Karpas-422 (cell line): ENCODE data around the gene P2RX5. TPM values are rescaled to one million over a fixed set of nuclear protein-coding genes. Genes with fewer than 3 reads are reported as not detected.
"Not testable (repeated sequence)": the region's sequence is repeated elsewhere in the genome, so short reads cannot be mapped to it uniquely, and the experiment has no call there.

Experiments
- DNase-seq: peaks from one replicate; pipeline ENCODE4 v3.0.0-alpha.2; 2015
- H2AFZ ChIP-seq: fragments of 200-600 bp; sonication (generic); 2 replicates; pipeline ENCODE4 v1.6.1; 2014; ENCODE audit warnings: antibody characterized with exemption, low read length, mixed read lengths
- H3K27ac ChIP-seq: fragments of 200-600 bp; sonication (generic); 2 replicates; pipeline ENCODE4 v1.5.1; 2014; ENCODE audit warnings: mild to moderate bottlenecking, low read length, moderate library complexity
- H3K27me3 ChIP-seq: fragments of 200-600 bp; sonication (generic); 2 replicates; pipeline ENCODE4 v1.6.1; 2014; ENCODE audit warnings: low read length, mixed read lengths
- H3K36me3 ChIP-seq: fragments of 200-600 bp; sonication (generic); 2 replicates; pipeline ENCODE4 v1.6.1; 2014; ENCODE audit warnings: low read length, mixed read lengths; ENCODE audit not compliant: insufficient read depth
- H3K4me1 ChIP-seq: fragments of 200-600 bp; sonication (generic); 2 replicates; pipeline ENCODE4 v1.6.1; 2014; ENCODE audit warnings: mild to moderate bottlenecking, low read length, mixed read lengths
- H3K4me2 ChIP-seq: fragments of 200-600 bp; sonication (generic); 2 replicates; pipeline ENCODE4 v1.6.1; 2014; ENCODE audit warnings: low read length, low read depth, mild to moderate bottlenecking; ENCODE audit not compliant: poor library complexity, severe bottlenecking
- H3K4me3 ChIP-seq: fragments of 200-600 bp; sonication (generic); 2 replicates; pipeline ENCODE4 v1.5.1; 2014; ENCODE audit warnings: mild to moderate bottlenecking, antibody characterized with exemption, low read length, mixed read lengths
- H3K79me2 ChIP-seq: fragments of 200-600 bp; sonication (generic); 2 replicates; pipeline ENCODE4 v1.6.1; 2014; ENCODE audit warnings: mild to moderate bottlenecking, low read length, mixed read lengths
- H3K9ac ChIP-seq: fragments of 200-600 bp; sonication (generic); 2 replicates; pipeline ENCODE4 v1.6.0; 2014; ENCODE audit warnings: low read length
- H3K9me2 ChIP-seq: fragments of 200-600 bp; sonication (generic), shearing (Covaris generic); replicated peaks from 2 replicates; pipeline ENCODE4 v1.6.0; 2014; ENCODE audit warnings: mild to moderate bottlenecking, low read length, moderate library complexity; ENCODE audit not compliant: insufficient read depth
- H3K9me3 ChIP-seq: fragments of 300-700, 200-600 bp; sonication (generic); 2 replicates; pipeline ENCODE4 v1.6.1; 2014; ENCODE audit warnings: low read length, mixed read lengths
- H4K20me1 ChIP-seq: fragments of 200-600 bp; sonication (generic); 2 replicates; pipeline ENCODE4 v1.6.1; 2014; ENCODE audit warnings: mild to moderate bottlenecking, antibody characterized with exemption, low read length, low read depth; ENCODE audit not compliant: insufficient read depth
- total RNA-seq: library from RNA; depleted of rRNA; stranded (reverse); fragments of >200 nt; shearing (Covaris generic); gene quantifications from 2 replicates; pipeline ENCODE4 v1.2.3, GENCODE V29; 2014; ENCODE audit warnings: low replicate concordance

Gene P2RX5
- total RNA-seq, 1 experiment from 2014 or later = 60.4 TPM

DNA sequence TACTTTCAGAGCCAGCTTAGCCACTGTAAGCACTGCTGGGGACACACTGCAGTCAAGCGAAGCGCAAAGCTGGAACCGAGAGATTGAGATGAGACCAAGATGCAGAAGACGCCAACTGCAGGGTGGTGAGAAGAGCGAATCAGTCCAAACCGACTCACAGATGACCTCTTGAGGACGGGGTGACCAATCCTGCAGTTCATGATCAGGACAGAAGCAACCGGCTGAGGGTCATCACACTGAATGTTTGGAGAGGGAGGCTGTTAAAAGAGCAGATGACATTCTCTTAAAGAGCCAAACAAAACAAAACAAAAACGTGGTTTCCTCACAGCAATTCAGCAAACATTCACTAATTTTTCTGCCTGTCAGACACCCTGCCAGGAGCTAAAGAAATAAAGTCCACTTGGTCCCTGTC is 36.3 kb upstream of the P2RX5 start:
- Histone ChIP-seq H3K27ac (no peak overlapping the region), H3K4me3 (no peak overlapping the region), H3K27me3 (no peaks in the 10 kb centered on the region), H3K4me2 (no peak overlapping the region), H2AFZ (no peak overlapping the region), H3K9me2 (no peaks in the 10 kb centered on the region), H3K36me3 (peaks cover 5% of the 10 kb centered on the region; the same call in 1 of the 2 replicates), H3K79me2 (peaks cover 6% of the 10 kb centered on the region), H3K4me1 (peaks cover 8% of the 10 kb centered on the region), H3K9ac (no peak overlapping the region), H4K20me1 (peaks cover 6% of the 10 kb centered on the region; the same call in 1 of the 2 replicates), H3K9me3 (no peaks in the 10 kb centered on the region)
- peak; percentile 58 for DNase-seq

DNA sequence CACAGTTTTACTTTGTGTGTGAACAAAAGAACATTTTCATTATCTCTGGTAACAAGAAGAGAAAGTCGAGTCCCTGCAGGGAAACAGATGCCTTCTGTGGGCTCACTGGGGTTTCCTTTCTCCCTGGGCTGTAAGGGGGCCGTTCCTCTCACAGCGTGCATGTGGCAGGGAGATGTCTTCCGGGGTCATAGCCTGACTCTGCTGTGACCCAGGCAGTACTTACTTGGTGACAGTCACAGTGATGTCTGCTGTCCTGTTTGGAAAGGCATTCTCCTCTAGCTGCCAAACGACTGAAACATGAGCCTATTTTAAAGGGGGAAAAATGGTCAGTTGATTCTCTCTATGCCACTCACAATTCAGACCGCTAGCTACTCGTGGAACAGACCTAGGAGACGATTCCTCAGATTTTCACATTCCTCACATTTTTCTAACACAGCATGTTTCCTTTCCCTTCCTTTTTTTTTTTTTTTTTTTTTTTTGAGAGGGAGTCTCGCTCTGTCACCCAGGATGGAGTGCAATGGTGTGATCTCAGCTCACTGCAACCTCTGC is 35.0 kb upstream of the P2RX5 start:
- H3K36me3 ChIP-seq = peaks cover 9% of the 10 kb centered on the region; the same call in 1 of the 2 replicates
- DNase-seq = no peak
- no peak overlapping the region for H3K27ac ChIP-seq
- H4K20me1 ChIP-seq = peaks cover 9% of the 10 kb centered on the region; the same call in 1 of the 2 replicates
- peaks cover 20% of the 10 kb centered on the region for H3K4me1 ChIP-seq
- no peak overlapping the region for H3K9ac ChIP-seq
- H3K79me2 ChIP-seq = peaks cover 11% of the 10 kb centered on the region
- H3K27me3 ChIP-seq = no peaks in the 10 kb centered on the region
- H3K9me3 ChIP-seq = no peaks in the 10 kb centered on the region
- H3K4me3 ChIP-seq = no peak overlapping the region
- no peaks in the 10 kb centered on the region for H3K9me2 ChIP-seq
- no peak overlapping the region for H3K4me2 ChIP-seq
- no peak overlapping the region for H2AFZ ChIP-seq

DNA sequence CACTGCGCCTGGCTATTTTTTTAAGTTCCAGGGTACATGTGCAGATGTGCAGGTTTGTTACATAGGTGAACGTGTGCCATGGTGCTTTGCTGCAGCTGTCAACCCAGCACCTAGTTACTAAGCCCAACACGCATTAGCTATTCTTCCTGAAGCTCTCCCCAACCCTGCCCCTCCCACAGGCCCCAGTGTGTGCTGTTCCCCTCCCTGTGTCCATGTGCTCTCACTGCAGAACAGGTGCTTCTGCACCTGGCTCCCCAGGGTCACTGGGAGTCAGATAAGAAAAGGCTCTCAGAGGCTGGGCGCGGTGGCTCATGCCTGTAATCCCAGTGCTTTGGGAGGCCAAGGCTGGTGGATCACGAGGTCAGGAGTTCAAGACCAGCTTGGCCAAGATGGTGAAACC is 33.9 kb upstream of the P2RX5 start:
- Histone ChIP-seq H3K4me1 (peaks cover 31% of the 10 kb centered on the region), H3K9me3 (no peaks in the 10 kb centered on the region), H3K4me3 (no peak overlapping the region), H3K4me2 (no peak overlapping the region), H3K9ac (no peak overlapping the region), H3K79me2 (peaks cover 21% of the 10 kb centered on the region), H4K20me1 (peaks cover 19% of the 10 kb centered on the region), H2AFZ (no peak overlapping the region), H3K27me3 (no peaks in the 10 kb centered on the region), H3K36me3 (peaks cover 18% of the 10 kb centered on the region), H3K27ac (no peak overlapping the region), H3K9me2 (no peaks in the 10 kb centered on the region)
- DNase-seq = no peak

DNA sequence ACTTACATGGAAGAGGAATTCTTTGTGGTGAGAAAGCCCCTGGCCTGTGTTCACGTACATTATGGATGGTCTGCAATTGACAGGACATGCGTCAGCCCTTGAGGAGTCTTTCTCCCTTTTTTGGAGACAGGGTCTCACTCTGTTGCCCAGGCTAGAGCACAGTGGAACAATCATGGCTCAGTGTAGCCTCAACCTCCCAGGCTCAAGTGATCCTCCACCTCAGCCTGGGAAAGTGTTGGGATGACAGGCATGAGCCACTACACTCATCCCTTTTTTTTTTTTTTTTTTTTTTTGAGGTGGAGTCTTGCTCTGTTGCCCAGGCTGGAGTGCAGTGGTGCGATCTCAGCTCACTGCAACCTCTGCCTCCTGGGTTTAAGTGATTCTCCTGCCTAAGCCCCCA is 32.1 kb upstream of the P2RX5 start:
- Histone ChIP-seq H3K27ac (peak overlapping the region; percentile 52; the same call in 1 of the 2 replicates), H3K9ac (peak overlapping the region; percentile 7; the same call in 1 of the 2 replicates), H4K20me1 (peaks cover 26% of the 10 kb centered on the region), H3K4me1 (peaks cover 33% of the 10 kb centered on the region), H3K79me2 (peaks cover 37% of the 10 kb centered on the region), H3K36me3 (peaks cover 18% of the 10 kb centered on the region)
- H3K9me3 ChIP-seq, DNase-seq, H2AFZ ChIP-seq, H3K27me3 ChIP-seq, H3K4me3 ChIP-seq, H3K9me2 ChIP-seq, H3K4me2 ChIP-seq: not testable (repeated sequence)

DNA sequence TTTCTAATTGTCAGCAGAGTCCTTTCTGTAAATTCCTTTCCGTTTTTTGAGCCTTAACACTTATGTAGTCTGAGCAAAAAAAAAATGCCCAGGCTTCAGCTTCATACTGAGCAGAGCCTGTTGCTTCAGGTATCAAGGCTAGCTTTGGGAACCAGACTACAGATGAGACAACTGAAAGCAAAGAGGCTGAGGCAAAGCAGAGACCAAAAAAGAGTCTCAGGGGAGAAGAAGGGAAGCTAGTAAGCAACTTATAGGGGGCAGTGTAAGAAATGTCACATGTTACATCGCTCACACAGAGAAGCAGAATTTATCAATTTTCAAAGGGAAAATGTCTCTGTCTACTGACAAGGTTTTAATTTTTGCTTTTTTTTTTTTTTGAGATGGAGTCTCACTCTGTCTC is 31.1 kb upstream of the P2RX5 start:
- Histone ChIP-seq H3K27ac (peak overlapping the region; percentile 65; the same call in 1 of the 2 replicates), H4K20me1 (peaks cover 26% of the 10 kb centered on the region), H3K4me1 (peaks cover 40% of the 10 kb centered on the region), H3K79me2 (peaks cover 45% of the 10 kb centered on the region), H3K9me2 (no peaks in the 10 kb centered on the region), H3K4me2 (peak overlapping the region; percentile 58), H2AFZ (no peak overlapping the region), H3K36me3 (peaks cover 18% of the 10 kb centered on the region), H3K27me3 (no peaks in the 10 kb centered on the region), H3K9ac (peak overlapping the region; percentile 29; the same call in 1 of the 2 replicates), H3K4me3 (peak overlapping the region; percentile 30; the same call in 1 of the 2 replicates), H3K9me3 (no peaks in the 10 kb centered on the region)
- DNase-seq = peak; percentile 86

DNA sequence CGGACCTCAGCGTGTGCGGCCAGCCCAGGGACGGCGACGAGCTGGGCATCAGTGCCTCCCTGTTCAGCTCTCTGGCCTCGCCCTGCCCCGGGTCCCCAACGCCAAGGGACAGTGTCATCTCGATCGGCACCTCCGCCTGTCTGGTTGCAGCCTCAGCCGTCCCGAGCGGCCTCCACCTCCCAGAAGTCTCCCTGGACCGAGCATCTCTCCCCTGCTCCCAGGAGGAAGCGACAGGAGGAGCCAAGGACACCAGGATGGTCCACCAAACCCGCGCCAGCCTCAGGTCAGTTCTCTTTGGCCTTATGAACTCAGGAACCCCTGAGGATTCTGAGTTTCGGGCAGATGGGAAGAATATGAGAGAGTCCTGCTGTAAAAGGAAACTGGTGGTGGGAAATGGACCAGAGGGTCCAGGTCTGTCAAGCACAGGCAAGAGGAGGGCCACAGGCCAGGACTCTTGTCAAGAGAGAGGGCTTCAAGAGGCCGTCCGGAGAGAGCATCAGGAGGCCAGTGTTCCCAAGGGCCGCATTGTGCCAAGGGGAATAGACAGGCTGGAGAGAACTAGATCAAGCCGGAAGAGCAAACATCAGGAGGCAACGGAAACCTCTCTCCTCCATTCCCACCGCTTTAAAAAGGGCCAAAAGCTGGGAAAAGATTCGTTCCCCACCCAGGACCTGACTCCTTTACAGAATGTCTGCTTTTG is 28.6 kb upstream of the P2RX5 start:
- Histone ChIP-seq H3K36me3 (peaks cover 18% of the 10 kb centered on the region), H3K4me1 (peaks cover 40% of the 10 kb centered on the region), H3K9me3 (no peaks in the 10 kb centered on the region), H3K9me2 (no peaks in the 10 kb centered on the region), H3K4me2 (peak overlapping the region; percentile 94), H2AFZ (no peak overlapping the region), H3K27ac (peak overlapping the region; percentile 55; the same call in 1 of the 2 replicates), H3K9ac (peak overlapping the region; percentile 97), H3K79me2 (peaks cover 45% of the 10 kb centered on the region), H4K20me1 (peaks cover 20% of the 10 kb centered on the region), H3K27me3 (no peaks in the 10 kb centered on the region), H3K4me3 (peak overlapping the region; percentile 97)
- no peak for DNase-seq

DNA sequence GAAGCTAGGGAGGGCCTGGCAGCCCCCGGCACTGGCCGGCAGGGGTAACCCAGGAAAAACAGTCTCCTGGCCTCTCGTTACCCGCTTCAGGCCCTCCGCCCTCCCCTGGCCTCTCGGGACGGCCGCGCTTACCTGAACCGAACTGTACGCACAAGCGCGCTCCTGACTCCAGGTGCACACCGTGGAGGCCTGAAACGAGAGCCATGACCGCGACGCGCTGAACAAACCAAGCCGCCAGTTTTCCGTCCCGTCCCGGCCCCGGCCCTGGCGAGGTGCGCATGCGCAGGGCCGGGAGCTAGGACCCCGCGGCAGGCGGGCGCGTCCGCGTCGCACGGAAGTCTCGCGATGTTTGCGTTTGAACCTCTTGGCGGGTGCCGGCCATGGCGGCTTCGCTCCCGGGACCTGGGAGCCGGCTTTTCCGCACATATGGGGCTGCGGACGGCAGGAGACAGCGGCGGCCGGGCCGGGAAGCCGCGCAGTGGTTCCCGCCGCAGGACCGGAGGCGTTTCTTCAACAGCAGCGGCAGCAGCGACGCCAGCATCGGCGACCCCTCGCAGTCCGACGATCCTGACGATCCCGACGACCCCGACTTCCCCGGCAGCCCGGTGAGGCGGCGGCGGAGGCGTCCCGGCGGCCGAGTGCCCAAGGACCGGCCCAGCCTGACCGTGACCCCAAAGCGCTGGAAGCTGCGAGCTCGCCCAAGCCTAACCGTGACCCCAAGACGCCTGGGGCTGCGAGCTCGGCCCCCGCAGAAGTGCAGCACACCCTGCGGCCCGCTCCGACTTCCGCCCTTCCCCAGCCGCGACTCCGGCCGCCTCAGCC is 27.8 kb upstream of the P2RX5 start, which contains the start of gene HASPIN:
Gene HASPIN, plus strand, starts transcription at position 348 of the 822 bp plus-strand sequence. Its CDS starts 33 bp downstream, at position 381.
- Histone ChIP-seq H3K4me1 (peaks cover 40% of the 10 kb centered on the region), H3K9me2 (no peaks in the 10 kb centered on the region), H3K9me3 (no peaks in the 10 kb centered on the region), H3K27ac (peak within 1 kb of the TSS; percentile 86), H3K79me2 (peaks cover 45% of the 10 kb centered on the region), H3K27me3 (no peaks in the 10 kb centered on the region), H3K36me3 (peaks cover 18% of the 10 kb centered on the region), H3K9ac (peak within 1 kb of the TSS; percentile 97), H3K4me2 (peak within 1 kb of the TSS; percentile 94), H4K20me1 (peaks cover 20% of the 10 kb centered on the region), H3K4me3 (peak within 1 kb of the TSS; percentile 97), H2AFZ (peak within 1 kb of the TSS; percentile 73; the same call in 1 of the 2 replicates)
- peak; percentile 98 for DNase-seq
